Mesodermal cell (in vitro differentiated cells): ENCODE results near the gene DGCR2.
"Not testable (repeated sequence)": the region's sequence is repeated elsewhere in the genome, so short reads cannot be mapped to it uniquely, and the experiment has no call there.

ENCODE experiments used
- H3K27ac ChIP-seq: 2 replicates; pipeline ENCODE4 v1.7.0; 2013; ENCODE audit warnings: mild to moderate bottlenecking, low read depth, low read length, moderate library complexity; ENCODE audit not compliant: severe bottlenecking
- H3K36me3 ChIP-seq: 2 replicates; pipeline ENCODE4 v1.7.1; 2013; ENCODE audit warnings: mild to moderate bottlenecking, low read length, moderate library complexity; ENCODE audit not compliant: control insufficient read depth, insufficient read depth
- H3K4me1 ChIP-seq: one replicate; pipeline ENCODE4 v1.7.1; 2013; ENCODE audit warnings: mild to moderate bottlenecking, low read length; ENCODE audit not compliant: insufficient read depth, control insufficient read depth, poor library complexity, severe bottlenecking
- H3K4me3 ChIP-seq: 2 replicates; pipeline ENCODE4 v1.7.0; 2013; ENCODE audit warnings: low read length, control low read depth, mild to moderate bottlenecking; ENCODE audit not compliant: insufficient read depth, poor library complexity, severe bottlenecking; ENCODE audit errors: extremely low read depth
- H3K9me3 ChIP-seq: 2 replicates; pipeline ENCODE4 v1.7.1; 2013; ENCODE audit warnings: mild to moderate bottlenecking, low read length, moderate library complexity; ENCODE audit not compliant: control insufficient read depth
- WGBS, 2 experiments: methylation state at CpG; one replicate each; pipeline ENCODE4 v1.1.5; 2013; ENCODE audit warnings: missing lambda C conversion rate in 2 of 2; ENCODE audit not compliant: insufficient coverage in 2 of 2; 5-methylcytosine and 5-hydroxymethylcytosine counted together

The DGCR2 gene

GRCh38 chr22:19039796-19040280 lies 82.4 kb downstream of the DGCR2 start:
- Histone ChIP-seq H3K4me1 (no peaks in the 10 kb centered on the region), H3K4me3 (no peak overlapping the region), H3K27ac (no peak overlapping the region), H3K36me3 (peaks cover 29% of the 10 kb centered on the region), H3K9me3 (no peaks in the 10 kb centered on the region)
- WGBS, 2 experiments, result 80 to 94% methylated on average over 4 of the region's 6 CpGs

- Histone ChIP-seq H3K4me3 (no peak overlapping the region), H3K9me3 (no peaks in the 10 kb centered on the region), H3K4me1 (no peaks in the 10 kb centered on the region), H3K27ac (no peak overlapping the region), H3K36me3 (peaks cover 26% of the 10 kb centered on the region)
- WGBS, 2 experiments, result 98% methylated on average over 7 to 8 of the region's 8 CpGs
Measured at GRCh38 chr22:19039448-19039780, 82.8 kb downstream of the DGCR2 start.

GRCh38 chr22:19038728-19039447 lies 83.3 kb downstream of the DGCR2 start:
- H3K36me3 ChIP-seq, result peaks cover 21% of the 10 kb centered on the region
- WGBS, 2 experiments, result 91 to 93% methylated on average over 20 to 24 of the region's 24 CpGs
- H3K4me3 ChIP-seq, result no peak overlapping the region

GRCh38 chr22:19038164-19038546 lies 84.1 kb downstream of the DGCR2 start:
- no peak overlapping the region for H3K27ac ChIP-seq
- 97 to 100% methylated on average over 4 to 5 of the region's 5 CpGs for WGBS, 2 experiments

More at GRCh38 chr22:19038728-19039447, 83.3 kb downstream of the DGCR2 start:
- no peaks in the 10 kb centered on the region for H3K4me1 ChIP-seq
- H3K27ac ChIP-seq, result no peak overlapping the region
- H3K9me3 ChIP-seq, result no peaks in the 10 kb centered on the region

GRCh38 chr22:19037282-19038163 lies 84.7 kb downstream of the DGCR2 start:
- Histone ChIP-seq H3K36me3 (peaks cover 10% of the 10 kb centered on the region), H3K27ac (no peak overlapping the region), H3K4me3 (no peak overlapping the region), H3K4me1 (no peaks in the 10 kb centered on the region), H3K9me3 (no peaks in the 10 kb centered on the region)
- 90 to 92% methylated on average over 14 to 15 of the region's 17 CpGs for WGBS, 2 experiments

More at GRCh38 chr22:19038164-19038546, 84.1 kb downstream of the DGCR2 start:
- Histone ChIP-seq H3K9me3 (no peaks in the 10 kb centered on the region), H3K4me1 (no peaks in the 10 kb centered on the region), H3K36me3 (peaks cover 14% of the 10 kb centered on the region), H3K4me3 (no peak overlapping the region)

- H3K27ac ChIP-seq, result no peak overlapping the region
- no peaks in the 10 kb centered on the region for H3K4me1 ChIP-seq
- no peak overlapping the region for H3K4me3 ChIP-seq
- 87 to 90% methylated on average over 14 to 16 of the region's 17 CpGs for WGBS, 2 experiments
- H3K9me3 ChIP-seq, result no peaks in the 10 kb centered on the region
- peaks cover 6% of the 10 kb centered on the region for H3K36me3 ChIP-seq
Measured at GRCh38 chr22:19036523-19037273, 85.5 kb downstream of the DGCR2 start.

- H3K4me3 ChIP-seq, result no peak overlapping the region
- H3K9me3 ChIP-seq, result no peaks in the 10 kb centered on the region
- H3K36me3 ChIP-seq, result peaks cover 5% of the 10 kb centered on the region
- no peaks in the 10 kb centered on the region for H3K4me1 ChIP-seq
- WGBS, 2 experiments, result 80 to 86% methylated on average over 2 to 4 of the region's 4 CpGs
- H3K27ac ChIP-seq, result no peak overlapping the region
Measured at GRCh38 chr22:19036229-19036522, 86.0 kb downstream of the DGCR2 start.

GRCh38 chr22:19035474-19036228 lies 86.6 kb downstream of the DGCR2 start:
- H3K4me3 ChIP-seq, result no peak overlapping the region
- H3K9me3 ChIP-seq, result no peaks in the 10 kb centered on the region
- WGBS, 2 experiments, result 50 to 59% methylated on average over 13 to 14 of the region's 14 CpGs
- H3K36me3 ChIP-seq, result no peaks in the 10 kb centered on the region
- no peak overlapping the region for H3K27ac ChIP-seq
- no peaks in the 10 kb centered on the region for H3K4me1 ChIP-seq

GRCh38 chr22:19035126-19035473 lies 87.1 kb downstream of the DGCR2 start:
- H3K4me3 ChIP-seq, H3K4me1 ChIP-seq: not testable (repeated sequence)
- 21 to 40% methylated on average over 1 to 2 of the region's 6 CpGs for WGBS, 2 experiments

GRCh38 chr22:19034724-19035120 lies 87.5 kb downstream of the DGCR2 start:
- 93% methylated on average over 5 of the region's 12 CpGs; no CpG with 5 or more reads in 1 of the 2 experiments for WGBS, 2 experiments

More at GRCh38 chr22:19035126-19035473, 87.1 kb downstream of the DGCR2 start:
- H3K9me3 ChIP-seq, H3K36me3 ChIP-seq, H3K27ac ChIP-seq: not testable (repeated sequence)

More at GRCh38 chr22:19034724-19035120, 87.5 kb downstream of the DGCR2 start:
- not testable (repeated sequence) for H3K27ac ChIP-seq, H3K36me3 ChIP-seq, H3K4me1 ChIP-seq, H3K4me3 ChIP-seq, H3K9me3 ChIP-seq
